Endothelial cell (in vitro differentiated cells): ENCODE results near the gene SLAMF8. TPM values are rescaled to one million over a fixed set of nuclear protein-coding genes. Genes with fewer than 3 reads are reported as not detected.

ENCODE experiments used
- DNase-seq: peaks from one replicate; pipeline ENCODE4 v3.0.0; 2021; ENCODE audit warnings: low spot score
- H3K27ac Mint-ChIP-seq: one replicate; pipeline ENCODE4 v1.8.0; 2021; ENCODE audit warnings: mixed read lengths, inconsistent platforms; ENCODE audit not compliant: unreplicated experiment
- H3K27me3 Mint-ChIP-seq: one replicate; pipeline ENCODE4 v1.8.0; 2021; ENCODE audit warnings: mild to moderate bottlenecking, moderate library complexity, mixed read lengths, inconsistent platforms; ENCODE audit not compliant: unreplicated experiment
- H3K36me3 Mint-ChIP-seq: one replicate; pipeline ENCODE4 v1.8.0; 2021; ENCODE audit warnings: mild to moderate bottlenecking, low read depth, mixed read lengths, inconsistent platforms; ENCODE audit not compliant: unreplicated experiment
- H3K4me1 Mint-ChIP-seq: one replicate; pipeline ENCODE4 v1.8.0; 2021; ENCODE audit warnings: mild to moderate bottlenecking, mixed read lengths, inconsistent platforms; ENCODE audit not compliant: unreplicated experiment
- H3K4me3 Mint-ChIP-seq: one replicate; pipeline ENCODE4 v1.8.0; 2021; ENCODE audit warnings: mild to moderate bottlenecking, mixed read lengths, inconsistent platforms; ENCODE audit not compliant: unreplicated experiment
- H3K9me3 Mint-ChIP-seq: one replicate; pipeline ENCODE4 v1.8.0; 2021; ENCODE audit warnings: mixed read lengths, inconsistent platforms; ENCODE audit not compliant: unreplicated experiment
- total RNA-seq: library from RNA; stranded (reverse); fragmentation: NEBNext Ultra II Directional; extraction: Animal tissue kit (Norgen Biotek cat#: 25700); gene quantifications from one replicate; pipeline ENCODE4 v1.2.1, GENCODE V29; 2021; ENCODE audit not compliant: unreplicated experiment
- TF ChIP-seq, protein P1 (sequence below): fragments of 200-600 bp; sonication (generic); IDR thresholded peaks from one replicate; pipeline ENCODE4 v1.5.0; 2021; ENCODE audit warnings: antibody characterized with exemption; ENCODE audit not compliant: unreplicated experiment

SLAMF8 gene
- total RNA-seq, 1 donor from 2014 or later: not detected

DNA sequence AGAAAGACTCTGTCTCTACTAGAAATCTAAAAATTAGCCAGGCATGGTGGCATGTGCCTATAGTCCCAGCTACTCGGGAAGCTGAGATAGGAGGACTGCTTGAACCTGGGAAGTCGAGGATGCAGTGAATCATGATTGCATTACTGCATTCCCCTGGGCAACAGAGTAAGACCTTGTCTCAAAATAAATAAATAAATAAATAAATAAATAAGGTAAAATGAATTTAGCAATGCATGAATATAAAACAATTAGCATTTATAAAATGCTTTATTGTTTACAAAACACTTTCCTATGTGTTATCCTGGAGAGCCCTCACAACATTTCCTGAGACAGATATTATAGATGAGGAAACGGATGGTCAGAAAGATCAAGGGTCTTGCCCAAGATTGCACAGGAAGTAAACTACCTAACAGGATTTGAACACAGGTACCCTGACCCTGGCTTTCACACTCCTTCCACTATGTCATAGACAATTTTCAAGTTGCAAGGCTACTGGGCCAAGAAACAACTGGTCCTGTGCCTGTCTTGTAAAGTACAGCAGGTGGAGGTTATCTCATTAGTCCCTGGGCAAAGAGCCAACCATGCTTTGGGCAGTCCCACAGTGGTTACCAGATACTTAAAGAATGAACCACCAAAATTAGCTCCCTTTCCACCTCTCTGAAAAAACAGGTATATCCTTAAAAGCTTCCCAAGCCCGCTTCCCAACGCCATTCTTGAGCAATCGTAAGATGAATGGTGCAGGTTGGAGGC, 51.2 kb downstream of the SLAMF8 start:
- Mint-ChIP-seq H3K27me3 (no peaks in the 10 kb centered on the region), H3K4me1 (peaks cover 20% of the 10 kb centered on the region), H3K27ac (no peak overlapping the region), H3K9me3 (no peaks in the 10 kb centered on the region), H3K36me3 (no peaks in the 10 kb centered on the region), H3K4me3 (no peak overlapping the region)
- TF ChIP-seq, protein P1, sequence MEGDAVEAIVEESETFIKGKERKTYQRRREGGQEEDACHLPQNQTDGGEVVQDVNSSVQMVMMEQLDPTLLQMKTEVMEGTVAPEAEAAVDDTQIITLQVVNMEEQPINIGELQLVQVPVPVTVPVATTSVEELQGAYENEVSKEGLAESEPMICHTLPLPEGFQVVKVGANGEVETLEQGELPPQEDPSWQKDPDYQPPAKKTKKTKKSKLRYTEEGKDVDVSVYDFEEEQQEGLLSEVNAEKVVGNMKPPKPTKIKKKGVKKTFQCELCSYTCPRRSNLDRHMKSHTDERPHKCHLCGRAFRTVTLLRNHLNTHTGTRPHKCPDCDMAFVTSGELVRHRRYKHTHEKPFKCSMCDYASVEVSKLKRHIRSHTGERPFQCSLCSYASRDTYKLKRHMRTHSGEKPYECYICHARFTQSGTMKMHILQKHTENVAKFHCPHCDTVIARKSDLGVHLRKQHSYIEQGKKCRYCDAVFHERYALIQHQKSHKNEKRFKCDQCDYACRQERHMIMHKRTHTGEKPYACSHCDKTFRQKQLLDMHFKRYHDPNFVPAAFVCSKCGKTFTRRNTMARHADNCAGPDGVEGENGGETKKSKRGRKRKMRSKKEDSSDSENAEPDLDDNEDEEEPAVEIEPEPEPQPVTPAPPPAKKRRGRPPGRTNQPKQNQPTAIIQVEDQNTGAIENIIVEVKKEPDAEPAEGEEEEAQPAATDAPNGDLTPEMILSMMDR: no peak
- no peak for DNase-seq

- TF ChIP-seq, protein P1: no peak
- no peak overlapping the region for H3K27ac Mint-ChIP-seq
- no peak overlapping the region for H3K4me3 Mint-ChIP-seq
- H3K9me3 Mint-ChIP-seq: no peaks in the 10 kb centered on the region
- H3K4me1 Mint-ChIP-seq: peaks cover 13% of the 10 kb centered on the region
- no peaks in the 10 kb centered on the region for H3K27me3 Mint-ChIP-seq
- H3K36me3 Mint-ChIP-seq: no peaks in the 10 kb centered on the region
- no peak for DNase-seq
Measured at GRCh38 chr1:159879136-159879535, 52.5 kb downstream of the SLAMF8 start.

DNA sequence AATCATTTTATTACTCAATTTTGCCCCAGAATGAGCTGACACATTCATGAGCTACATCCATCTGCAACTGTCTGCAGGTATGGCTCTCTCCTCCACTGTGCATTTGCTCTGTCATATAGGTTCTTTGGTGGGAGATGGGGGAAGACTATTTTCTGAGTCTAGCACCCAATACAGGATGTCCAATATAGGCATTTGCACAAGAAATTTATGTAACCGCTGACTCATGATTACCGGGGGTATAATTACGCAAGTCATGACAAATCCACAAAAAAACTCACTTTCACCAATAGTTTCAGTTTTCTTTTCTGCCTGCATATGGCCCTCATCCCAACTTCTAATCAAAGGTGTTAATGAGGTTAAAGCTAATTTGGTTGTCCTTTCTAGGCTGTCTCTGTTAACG, 53.3 kb downstream of the SLAMF8 start:
- H3K4me3 Mint-ChIP-seq: no peak overlapping the region
- H3K27ac Mint-ChIP-seq: no peak overlapping the region
- H3K36me3 Mint-ChIP-seq: no peaks in the 10 kb centered on the region
- TF ChIP-seq, protein P1: no peak
- H3K4me1 Mint-ChIP-seq: peaks cover 10% of the 10 kb centered on the region
- peaks cover 2% of the 10 kb centered on the region for H3K27me3 Mint-ChIP-seq
- no peak for DNase-seq
- no peaks in the 10 kb centered on the region for H3K9me3 Mint-ChIP-seq

GRCh38 chr1:159880430-159880829, 53.8 kb downstream of the SLAMF8 start:
- TF ChIP-seq, protein P1: no peak
- Mint-ChIP-seq H3K27ac (no peak overlapping the region), H3K36me3 (no peaks in the 10 kb centered on the region), H3K4me3 (no peak overlapping the region), H3K4me1 (peaks cover 10% of the 10 kb centered on the region), H3K9me3 (no peaks in the 10 kb centered on the region), H3K27me3 (peaks cover 2% of the 10 kb centered on the region)
- DNase-seq: no peak

GRCh38 chr1:159881622-159882526, 55.2 kb downstream of the SLAMF8 start:
- Mint-ChIP-seq H3K9me3 (no peaks in the 10 kb centered on the region), H3K27ac (no peak overlapping the region), H3K4me1 (peaks cover 10% of the 10 kb centered on the region), H3K27me3 (peaks cover 4% of the 10 kb centered on the region), H3K4me3 (no peak overlapping the region), H3K36me3 (no peaks in the 10 kb centered on the region)
- TF ChIP-seq, protein P1: no peak
- DNase-seq: peak; percentile 58
